AG09309 (cell line): ENCODE data around the gene CHIC2.

Experiments used
- DNase-seq: peaks from one replicate; pipeline ENCODE4 v3.0.0-alpha.2; 2010; ENCODE audit warnings: low read depth
- H3K4me3 ChIP-seq: 2 replicates; pipeline ENCODE4 v1.5.1; 2011; ENCODE audit warnings: mild to moderate bottlenecking, low read depth, low read length, moderate library complexity; ENCODE audit not compliant: control insufficient read depth
- CTCF ChIP-seq: IDR thresholded peaks from 2 replicates; pipeline ENCODE4 v1.5.1; 2011; ENCODE audit warnings: mild to moderate bottlenecking, low read depth, low read length, inconsistent platforms; ENCODE audit not compliant: insufficient read depth, control insufficient read depth; ENCODE audit errors: missing control alignments

The CHIC2 gene

GRCh38 chr4:54041933-54042332 is 22.5 kb downstream of the CHIC2 start:
- no peak overlapping the region for H3K4me3 ChIP-seq
- DNase-seq = no peak
- no peak for TF ChIP-seq CTCF

- DNase-seq = no peak
- TF ChIP-seq CTCF = no peak
- H3K4me3 ChIP-seq = no peak overlapping the region
These were observed 23.3 kb downstream of the CHIC2 start for GRCh38 chr4:54041100-54041499.

- TF ChIP-seq CTCF = no peak
- no peak overlapping the region for H3K4me3 ChIP-seq
- no peak for DNase-seq
These were observed 26.3 kb downstream of the CHIC2 start for GRCh38 chr4:54038056-54038455.

- DNase-seq = no peak
- H3K4me3 ChIP-seq = no peak overlapping the region
- no peak for TF ChIP-seq CTCF
These were observed 28.2 kb downstream of the CHIC2 start for GRCh38 chr4:54036184-54036583.

GRCh38 chr4:54032558-54033135 is 31.8 kb downstream of the CHIC2 start:
- H3K4me3 ChIP-seq = no peak overlapping the region
- DNase-seq = no peak
- TF ChIP-seq CTCF = no peak

DNA sequence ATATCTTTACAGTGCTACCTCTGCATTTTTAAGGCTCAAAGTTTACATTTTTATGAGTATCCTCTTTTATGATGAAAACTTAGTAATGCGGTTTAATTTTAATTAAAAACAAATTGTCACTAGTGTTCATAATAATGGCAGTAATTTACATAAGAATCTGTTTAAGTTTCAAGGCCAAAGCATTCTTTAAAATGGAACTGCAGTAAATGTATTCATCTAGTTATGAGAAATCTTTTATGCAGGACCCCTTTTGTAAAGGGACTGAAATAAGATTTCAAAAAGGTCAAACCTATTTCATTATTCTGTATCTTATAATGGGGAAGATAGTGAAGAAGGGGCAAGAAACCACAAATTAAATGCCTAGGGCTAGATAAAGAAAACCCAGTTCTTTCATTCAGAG is 37.1 kb downstream of the CHIC2 start:
- DNase-seq = no peak

More for the DNA sequence above, 37.1 kb downstream of the CHIC2 start:
- no peak for TF ChIP-seq CTCF
- H3K4me3 ChIP-seq = no peak overlapping the region
